GM23338 (cell line): ENCODE measurements around the gene TDRD1. TPM values are rescaled to one million over a fixed set of nuclear protein-coding genes. Genes with fewer than 3 reads are reported as not detected.

ENCODE experiments used
- ATAC-seq: fragments of 200-7000 bp; cut with Tn5 transposase; 3 replicates; pipeline ENCODE4 v1.9.1; 2020
- DNase-seq: peaks from one replicate; pipeline ENCODE4 v3.0.0-alpha.2; 2015; ENCODE audit warnings: low spot score
- H2AFZ ChIP-seq: fragments of 200-600 bp; sonication (generic); 2 replicates; pipeline ENCODE4 v1.8.0; 2016; ENCODE audit warnings: antibody characterized with exemption, mild to moderate bottlenecking, moderate library complexity
- H3F3A ChIP-seq: fragments of 200-600 bp; sonication (generic); replicated peaks from 2 replicates; pipeline ENCODE4 v1.8.0; 2017; ENCODE audit warnings: antibody characterized with exemption, mixed run types, low read depth
- H3K27ac ChIP-seq: fragments of 200-600 bp; sonication (generic); 2 replicates; pipeline ENCODE4 v1.6.1; 2016; ENCODE audit warnings: low read depth
- H3K27me3 ChIP-seq: fragments of 200-600 bp; sonication (generic); 2 replicates; pipeline ENCODE4 v1.8.0; 2016; ENCODE audit warnings: mild to moderate bottlenecking, mixed run types, moderate library complexity; ENCODE audit not compliant: insufficient read depth
- H3K36me3 ChIP-seq: fragments of 200-600 bp; sonication (generic); 2 replicates; pipeline ENCODE4 v1.8.0; 2016; ENCODE audit warnings: mild to moderate bottlenecking; ENCODE audit not compliant: insufficient read depth
- H3K4me1 ChIP-seq: fragments of 200-600 bp; sonication (generic); 2 replicates; pipeline ENCODE4 v1.8.0; 2016; ENCODE audit warnings: mild to moderate bottlenecking, moderate library complexity; ENCODE audit not compliant: insufficient read depth
- H3K4me2 ChIP-seq: fragments of 200-600 bp; sonication (generic); 2 replicates; pipeline ENCODE4 v1.7.1; 2017; ENCODE audit warnings: mixed run types
- H3K4me3 ChIP-seq: fragments of 200-600 bp; sonication (generic); 2 replicates; pipeline ENCODE4 v1.6.1; 2016; ENCODE audit warnings: mixed run types
- H3K79me2 ChIP-seq: fragments of 200-600 bp; sonication (generic); replicated peaks from 2 replicates; pipeline ENCODE4 v1.8.0; 2017; ENCODE audit warnings: mild to moderate bottlenecking; ENCODE audit not compliant: insufficient read depth
- H3K9me2 ChIP-seq: fragments of 200-600 bp; sonication (generic); 2 replicates; pipeline ENCODE4 v1.8.0; 2017; ENCODE audit not compliant: insufficient read depth
- H4K20me1 ChIP-seq: fragments of 200-600 bp; sonication (generic); replicated peaks from 2 replicates; pipeline ENCODE4 v1.8.0; 2017; ENCODE audit warnings: mild to moderate bottlenecking; ENCODE audit not compliant: insufficient read depth
- H3K27ac Mint-ChIP-seq: 2 replicates; pipeline ENCODE4 v1.8.0; 2020; ENCODE audit warnings: inconsistent platforms, mild to moderate bottlenecking, moderate library complexity, mixed read lengths
- H3K27me3 Mint-ChIP-seq: 3 replicates; pipeline ENCODE4 v1.8.0; 2022; ENCODE audit warnings: low read depth, mild to moderate bottlenecking, moderate library complexity, mixed read lengths, inconsistent platforms; ENCODE audit not compliant: insufficient read depth, poor library complexity
- H3K36me3 Mint-ChIP-seq: 3 replicates; pipeline ENCODE4 v1.8.0; 2021; ENCODE audit warnings: low read depth, mild to moderate bottlenecking, inconsistent platforms, moderate library complexity, mixed read lengths
- H3K4me1 Mint-ChIP-seq: 3 replicates; pipeline ENCODE4 v1.8.0; 2020; ENCODE audit warnings: mild to moderate bottlenecking, inconsistent platforms, mixed read lengths
- H3K4me3 Mint-ChIP-seq: 3 replicates; pipeline ENCODE4 v1.8.0; 2021; ENCODE audit warnings: moderate library complexity, mild to moderate bottlenecking, inconsistent platforms, mixed read lengths
- H3K9me3 Mint-ChIP-seq: 3 replicates; pipeline ENCODE4 v1.8.0; 2020; ENCODE audit warnings: moderate library complexity, mild to moderate bottlenecking, inconsistent platforms, mixed read lengths
- CREB1 ChIP-seq: fragments of 250-450 bp; sonication (Bioruptor Pico); IDR thresholded peaks from 2 replicates; pipeline ENCODE4 v1.5.0; 2020; ENCODE audit warnings: low read depth, mild to moderate bottlenecking, moderate library complexity
- EZH2 ChIP-seq: fragments of 200-600 bp; sonication (generic); IDR thresholded peaks from one replicate; pipeline ENCODE4 v1.8.0; 2017; ENCODE audit warnings: antibody characterized with exemption, mild to moderate bottlenecking, low read depth; ENCODE audit not compliant: unreplicated experiment
- EZH2phosphoT487 ChIP-seq: fragments of 200-600 bp; sonication (generic); IDR thresholded peaks from one replicate; pipeline ENCODE4 v1.8.1; 2018; ENCODE audit warnings: antibody characterized with exemption; ENCODE audit not compliant: unreplicated experiment
- JUNB ChIP-seq: IDR thresholded peaks from one replicate; pipeline ENCODE4 v1.6.1; 2016; ENCODE audit warnings: antibody characterized with exemption; ENCODE audit not compliant: unreplicated experiment
- NANOG ChIP-seq: IDR thresholded peaks from 2 replicates; pipeline ENCODE4 v1.6.1; 2016; ENCODE audit warnings: antibody characterized with exemption, borderline replicate concordance
- POLR2AphosphoS5 ChIP-seq: IDR thresholded peaks from 2 replicates; pipeline ENCODE4 v1.6.1; 2016; ENCODE audit warnings: antibody characterized with exemption, low read depth
- STAT1 ChIP-seq: IDR thresholded peaks from one replicate; pipeline ENCODE4 v1.6.1; 2016; ENCODE audit warnings: antibody characterized with exemption; ENCODE audit not compliant: unreplicated experiment
- ZNF114 ChIP-seq: fragments of 250-450 bp; sonication (Bioruptor Pico); IDR thresholded peaks from 2 replicates; pipeline ENCODE4 v1.5.0; 2020; ENCODE audit warnings: mild to moderate bottlenecking, moderate library complexity
- polyA plus RNA-seq: library from polyadenylated mRNA; unstranded; fragments of >200 nt; fragmentation: Nextera tagmentation; extraction: Ambion mirVana; gene quantifications from 2 replicates; pipeline ENCODE4 v1.2.1, GENCODE V29; 2016
- total RNA-seq: library from RNA; depleted of rRNA; stranded (reverse); fragments of >200 nt; shearing (Covaris generic); gene quantifications from 2 replicates; pipeline ENCODE4 v1.2.3, GENCODE V29; 2014
- TF ChIP-seq, protein P1 (sequence below): fragments of 250-450 bp; sonication (Bioruptor Pico); IDR thresholded peaks from 2 replicates; pipeline ENCODE4 v1.5.0; 2020; ENCODE audit warnings: mild to moderate bottlenecking, moderate library complexity
- TF ChIP-seq, protein P2 (sequence below), 2 experiments: fragments of 200-600 bp in 1 of 2; sonication (generic) in 1 of 2; conservative IDR thresholded peaks; 2 replicates each; pipeline versions ENCODE4 v1.5.1 to v1.6.1; 2016 to 2017; ENCODE audit warnings: antibody characterized with exemption in 2 of 2, low read depth in 2 of 2, mild to moderate bottlenecking in 2 of 2, moderate library complexity in 1 of 2

TDRD1 gene
- total and polyA plus RNA-seq, 2 experiments from 2014 or later, result 0.52 to 1.5 TPM

DNA sequence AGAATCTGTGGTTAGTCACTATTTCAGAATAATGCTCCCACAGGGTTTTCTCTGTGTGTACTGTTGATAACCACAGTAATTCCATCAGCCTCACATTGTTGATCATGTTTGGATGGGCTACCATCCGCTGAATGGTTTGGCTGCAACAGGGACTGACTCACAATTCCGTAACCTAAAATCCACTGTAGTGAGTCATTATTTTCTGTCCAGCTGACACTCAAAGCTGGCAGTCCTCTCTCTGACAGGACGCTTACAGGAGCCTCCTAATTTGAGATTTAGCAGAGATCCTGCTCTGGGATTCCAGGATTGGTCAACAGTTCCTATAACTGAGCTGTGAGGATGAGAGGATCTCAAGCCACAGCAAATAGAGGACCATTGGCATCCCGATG is 92.6 kb downstream of the TDRD1 start (continued):
- TF ChIP-seq NANOG, result no peak
- no peak for TF ChIP-seq POLR2AphosphoS5
- no peak for TF ChIP-seq EZH2

DNA sequence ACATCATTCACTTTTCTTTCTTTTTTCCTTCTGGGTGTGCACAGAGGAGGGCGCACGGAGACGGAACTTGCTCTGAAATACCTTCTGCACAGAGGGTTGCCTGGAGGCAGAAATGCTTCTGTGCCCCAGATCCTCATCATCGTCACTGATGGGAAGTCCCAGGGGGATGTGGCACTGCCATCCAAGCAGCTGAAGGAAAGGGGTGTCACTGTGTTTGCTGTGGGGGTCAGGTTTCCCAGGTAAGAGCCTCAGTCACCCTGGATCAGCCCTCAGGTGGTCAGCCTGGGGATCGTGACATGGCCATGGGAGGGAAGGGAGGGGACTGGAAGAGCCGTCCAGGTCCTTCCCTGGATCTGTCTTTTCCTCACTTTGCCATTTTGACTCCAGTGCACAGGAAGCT is 93.5 kb downstream of the TDRD1 start:
- Histone ChIP-seq H3K79me2 (no peaks in the 10 kb centered on the region), H3K36me3 (no peaks in the 10 kb centered on the region)

More for the DNA sequence above, 93.5 kb downstream of the TDRD1 start:
- Mint-ChIP-seq H3K27me3 (peaks cover 2% of the 10 kb centered on the region), H3K27ac (no peak overlapping the region), H3K9me3 (no peaks in the 10 kb centered on the region), H3K4me3 (no peak overlapping the region), H3K4me1 (no peaks in the 10 kb centered on the region; the same call in 2 of the 3 replicates), H3K36me3 (no peaks in the 10 kb centered on the region)
- no peak overlapping the region for H3K27ac ChIP-seq
- H3K4me3 ChIP-seq, result no peak overlapping the region
- no peaks in the 10 kb centered on the region for H4K20me1 ChIP-seq
- H3K27me3 ChIP-seq, result no peaks in the 10 kb centered on the region
- H3K9me2 ChIP-seq, result no peaks in the 10 kb centered on the region
- H2AFZ ChIP-seq, result no peak overlapping the region
- H3F3A ChIP-seq, result no peaks in the 10 kb centered on the region
- H3K4me1 ChIP-seq, result no peaks in the 10 kb centered on the region
- DNase-seq (no peak), ATAC-seq (no peak)
- no peak overlapping the region for H3K4me2 ChIP-seq
- TF ChIP-seq POLR2AphosphoS5, result no peak
- TF ChIP-seq EZH2phosphoT487, result no peak
- TF ChIP-seq, protein P1, sequence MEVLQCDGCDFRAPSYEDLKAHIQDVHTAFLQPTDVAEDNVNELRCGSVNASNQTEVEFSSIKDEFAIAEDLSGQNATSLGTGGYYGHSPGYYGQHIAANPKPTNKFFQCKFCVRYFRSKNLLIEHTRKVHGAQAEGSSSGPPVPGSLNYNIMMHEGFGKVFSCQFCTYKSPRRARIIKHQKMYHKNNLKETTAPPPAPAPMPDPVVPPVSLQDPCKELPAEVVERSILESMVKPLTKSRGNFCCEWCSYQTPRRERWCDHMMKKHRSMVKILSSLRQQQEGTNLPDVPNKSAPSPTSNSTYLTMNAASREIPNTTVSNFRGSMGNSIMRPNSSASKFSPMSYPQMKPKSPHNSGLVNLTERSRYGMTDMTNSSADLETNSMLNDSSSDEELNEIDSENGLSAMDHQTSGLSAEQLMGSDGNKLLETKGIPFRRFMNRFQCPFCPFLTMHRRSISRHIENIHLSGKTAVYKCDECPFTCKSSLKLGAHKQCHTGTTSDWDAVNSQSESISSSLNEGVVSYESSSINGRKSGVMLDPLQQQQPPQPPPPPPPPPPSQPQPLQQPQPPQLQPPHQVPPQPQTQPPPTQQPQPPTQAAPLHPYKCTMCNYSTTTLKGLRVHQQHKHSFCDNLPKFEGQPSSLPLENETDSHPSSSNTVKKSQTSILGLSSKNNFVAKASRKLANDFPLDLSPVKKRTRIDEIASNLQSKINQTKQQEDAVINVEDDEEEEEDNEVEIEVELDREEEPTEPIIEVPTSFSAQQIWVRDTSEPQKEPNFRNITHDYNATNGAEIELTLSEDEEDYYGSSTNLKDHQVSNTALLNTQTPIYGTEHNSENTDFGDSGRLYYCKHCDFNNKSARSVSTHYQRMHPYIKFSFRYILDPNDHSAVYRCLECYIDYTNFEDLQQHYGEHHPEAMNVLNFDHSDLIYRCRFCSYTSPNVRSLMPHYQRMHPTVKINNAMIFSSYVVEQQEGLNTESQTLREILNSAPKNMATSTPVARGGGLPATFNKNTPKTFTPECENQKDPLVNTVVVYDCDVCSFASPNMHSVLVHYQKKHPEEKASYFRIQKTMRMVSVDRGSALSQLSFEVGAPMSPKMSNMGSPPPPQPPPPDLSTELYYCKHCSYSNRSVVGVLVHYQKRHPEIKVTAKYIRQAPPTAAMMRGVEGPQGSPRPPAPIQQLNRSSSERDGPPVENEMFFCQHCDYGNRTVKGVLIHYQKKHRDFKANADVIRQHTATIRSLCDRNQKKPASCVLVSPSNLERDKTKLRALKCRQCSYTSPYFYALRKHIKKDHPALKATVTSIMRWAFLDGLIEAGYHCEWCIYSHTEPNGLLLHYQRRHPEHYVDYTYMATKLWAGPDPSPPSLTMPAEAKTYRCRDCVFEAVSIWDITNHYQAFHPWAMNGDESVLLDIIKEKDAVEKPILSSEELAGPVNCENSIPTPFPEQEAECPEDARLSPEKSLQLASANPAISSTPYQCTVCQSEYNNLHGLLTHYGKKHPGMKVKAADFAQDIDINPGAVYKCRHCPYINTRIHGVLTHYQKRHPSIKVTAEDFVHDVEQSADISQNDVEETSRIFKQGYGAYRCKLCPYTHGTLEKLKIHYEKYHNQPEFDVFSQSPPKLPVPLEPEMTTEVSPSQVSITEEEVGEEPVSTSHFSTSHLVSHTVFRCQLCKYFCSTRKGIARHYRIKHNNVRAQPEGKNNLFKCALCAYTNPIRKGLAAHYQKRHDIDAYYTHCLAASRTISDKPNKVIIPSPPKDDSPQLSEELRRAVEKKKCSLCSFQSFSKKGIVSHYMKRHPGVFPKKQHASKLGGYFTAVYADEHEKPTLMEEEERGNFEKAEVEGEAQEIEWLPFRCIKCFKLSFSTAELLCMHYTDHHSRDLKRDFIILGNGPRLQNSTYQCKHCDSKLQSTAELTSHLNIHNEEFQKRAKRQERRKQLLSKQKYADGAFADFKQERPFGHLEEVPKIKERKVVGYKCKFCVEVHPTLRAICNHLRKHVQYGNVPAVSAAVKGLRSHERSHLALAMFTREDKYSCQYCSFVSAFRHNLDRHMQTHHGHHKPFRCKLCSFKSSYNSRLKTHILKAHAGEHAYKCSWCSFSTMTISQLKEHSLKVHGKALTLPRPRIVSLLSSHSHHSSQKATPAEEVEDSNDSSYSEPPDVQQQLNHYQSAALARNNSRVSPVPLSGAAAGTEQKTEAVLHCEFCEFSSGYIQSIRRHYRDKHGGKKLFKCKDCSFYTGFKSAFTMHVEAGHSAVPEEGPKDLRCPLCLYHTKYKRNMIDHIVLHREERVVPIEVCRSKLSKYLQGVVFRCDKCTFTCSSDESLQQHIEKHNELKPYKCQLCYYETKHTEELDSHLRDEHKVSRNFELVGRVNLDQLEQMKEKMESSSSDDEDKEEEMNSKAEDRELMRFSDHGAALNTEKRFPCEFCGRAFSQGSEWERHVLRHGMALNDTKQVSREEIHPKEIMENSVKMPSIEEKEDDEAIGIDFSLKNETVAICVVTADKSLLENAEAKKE (CRISPR knock-in tag), result no peak
- TF ChIP-seq STAT1, result no peak
- TF ChIP-seq NANOG, result no peak
- TF ChIP-seq JUNB, result no peak
- TF ChIP-seq, protein P2, sequence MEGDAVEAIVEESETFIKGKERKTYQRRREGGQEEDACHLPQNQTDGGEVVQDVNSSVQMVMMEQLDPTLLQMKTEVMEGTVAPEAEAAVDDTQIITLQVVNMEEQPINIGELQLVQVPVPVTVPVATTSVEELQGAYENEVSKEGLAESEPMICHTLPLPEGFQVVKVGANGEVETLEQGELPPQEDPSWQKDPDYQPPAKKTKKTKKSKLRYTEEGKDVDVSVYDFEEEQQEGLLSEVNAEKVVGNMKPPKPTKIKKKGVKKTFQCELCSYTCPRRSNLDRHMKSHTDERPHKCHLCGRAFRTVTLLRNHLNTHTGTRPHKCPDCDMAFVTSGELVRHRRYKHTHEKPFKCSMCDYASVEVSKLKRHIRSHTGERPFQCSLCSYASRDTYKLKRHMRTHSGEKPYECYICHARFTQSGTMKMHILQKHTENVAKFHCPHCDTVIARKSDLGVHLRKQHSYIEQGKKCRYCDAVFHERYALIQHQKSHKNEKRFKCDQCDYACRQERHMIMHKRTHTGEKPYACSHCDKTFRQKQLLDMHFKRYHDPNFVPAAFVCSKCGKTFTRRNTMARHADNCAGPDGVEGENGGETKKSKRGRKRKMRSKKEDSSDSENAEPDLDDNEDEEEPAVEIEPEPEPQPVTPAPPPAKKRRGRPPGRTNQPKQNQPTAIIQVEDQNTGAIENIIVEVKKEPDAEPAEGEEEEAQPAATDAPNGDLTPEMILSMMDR (conservative IDR thresholded peaks at IDR 0.05; ENCODE audit: low read depth in 2 of 2), result no peak
- TF ChIP-seq ZNF114 (CRISPR knock-in tag), result no peak
- no peak for TF ChIP-seq EZH2
- TF ChIP-seq CREB1, result no peak
